NCI-H69 (cell line): ENCODE results near the gene AP5Z1.

ENCODE experiments used
- DNase-seq: peaks from one replicate; lab custom pipeline; 2025; lab: John Stamatoyannopoulos, UW

Gene AP5Z1

GRCh38 chr7:4766666-4767519, 8.5 kb upstream of the AP5Z1 start:
- DNase-seq: no peak

GRCh38 chr7:4768597-4769569, 6.5 kb upstream of the AP5Z1 start:
- no peak for DNase-seq

GRCh38 chr7:4769761-4770160, 5.7 kb upstream of the AP5Z1 start:
- DNase-seq: peak; percentile 64

- no peak for DNase-seq
Measured at GRCh38 chr7:4770886-4771285, 4.5 kb upstream of the AP5Z1 start.

GRCh38 chr7:4771737-4772136, 3.7 kb upstream of the AP5Z1 start:
- no peak for DNase-seq

GRCh38 chr7:4772306-4772705, 3.1 kb upstream of the AP5Z1 start:
- DNase-seq: no peak

GRCh38 chr7:4774007-4774406, 1.4 kb upstream of the AP5Z1 start:
- no peak for DNase-seq

- DNase-seq: peak; percentile 68
Measured at GRCh38 chr7:4774658-4775249, 669 bp upstream of the AP5Z1 start.

- DNase-seq: peak; percentile 51
Measured at GRCh38 chr7:4775848-4776623, 613 bp downstream of the AP5Z1 start.

- no peak for DNase-seq
Measured at GRCh38 chr7:4779118-4779517, 3.7 kb downstream of the AP5Z1 start.

- DNase-seq: no peak
Measured at GRCh38 chr7:4781366-4782069, 6.1 kb downstream of the AP5Z1 start.

- no peak for DNase-seq
Measured at GRCh38 chr7:4782333-4783291, 7.2 kb downstream of the AP5Z1 start.

- DNase-seq: no peak
Measured at GRCh38 chr7:4783292-4783652, 7.8 kb downstream of the AP5Z1 start.

- DNase-seq: no peak
Measured at GRCh38 chr7:4783762-4784351, 8.4 kb downstream of the AP5Z1 start.

GRCh38 chr7:4784799-4785198, 9.4 kb downstream of the AP5Z1 start:
- no peak for DNase-seq

GRCh38 chr7:4785371-4785770, 9.9 kb downstream of the AP5Z1 start:
- no peak for DNase-seq

- no peak for DNase-seq
Measured at GRCh38 chr7:4786015-4786414, 10.6 kb downstream of the AP5Z1 start.

- no peak for DNase-seq
Measured at GRCh38 chr7:4787541-4787940, 12.1 kb downstream of the AP5Z1 start.

GRCh38 chr7:4787947-4788626, 12.7 kb downstream of the AP5Z1 start:
- no peak for DNase-seq
